ENCODE data around the gene SPRED1.

SPRED1 gene

DNA sequence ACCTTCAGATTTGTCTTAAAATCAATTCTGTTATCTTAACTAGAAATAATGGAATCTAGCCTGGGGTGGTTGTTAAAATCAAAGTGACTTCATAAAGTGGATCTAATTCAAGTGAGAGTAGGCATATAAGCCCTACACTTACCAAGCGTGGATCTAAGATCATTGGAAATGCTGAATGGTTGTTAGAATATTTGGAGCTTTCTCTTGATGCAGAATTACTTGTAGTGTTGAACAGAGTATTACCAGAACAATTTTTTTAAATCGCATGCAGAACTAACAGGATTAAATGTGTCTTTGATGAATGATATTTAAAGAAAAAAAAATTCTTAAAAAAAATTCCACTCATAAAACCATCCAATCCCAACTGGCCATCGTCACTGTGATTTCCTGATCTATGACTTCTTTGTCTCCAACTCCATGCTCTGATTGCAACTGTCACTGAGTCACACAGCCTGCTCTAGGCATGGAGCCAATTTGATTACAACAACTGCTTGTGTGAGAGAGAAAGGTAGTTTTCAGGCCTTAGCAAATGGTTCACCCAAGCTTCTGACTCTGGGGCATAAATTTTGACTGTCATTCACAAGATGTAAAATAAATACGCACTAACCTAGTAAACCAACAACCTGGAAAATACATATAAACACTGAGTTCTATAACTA is 25.9 kb upstream of the SPRED1 start (continued):
- TF ChIP-seq, protein P1, sequence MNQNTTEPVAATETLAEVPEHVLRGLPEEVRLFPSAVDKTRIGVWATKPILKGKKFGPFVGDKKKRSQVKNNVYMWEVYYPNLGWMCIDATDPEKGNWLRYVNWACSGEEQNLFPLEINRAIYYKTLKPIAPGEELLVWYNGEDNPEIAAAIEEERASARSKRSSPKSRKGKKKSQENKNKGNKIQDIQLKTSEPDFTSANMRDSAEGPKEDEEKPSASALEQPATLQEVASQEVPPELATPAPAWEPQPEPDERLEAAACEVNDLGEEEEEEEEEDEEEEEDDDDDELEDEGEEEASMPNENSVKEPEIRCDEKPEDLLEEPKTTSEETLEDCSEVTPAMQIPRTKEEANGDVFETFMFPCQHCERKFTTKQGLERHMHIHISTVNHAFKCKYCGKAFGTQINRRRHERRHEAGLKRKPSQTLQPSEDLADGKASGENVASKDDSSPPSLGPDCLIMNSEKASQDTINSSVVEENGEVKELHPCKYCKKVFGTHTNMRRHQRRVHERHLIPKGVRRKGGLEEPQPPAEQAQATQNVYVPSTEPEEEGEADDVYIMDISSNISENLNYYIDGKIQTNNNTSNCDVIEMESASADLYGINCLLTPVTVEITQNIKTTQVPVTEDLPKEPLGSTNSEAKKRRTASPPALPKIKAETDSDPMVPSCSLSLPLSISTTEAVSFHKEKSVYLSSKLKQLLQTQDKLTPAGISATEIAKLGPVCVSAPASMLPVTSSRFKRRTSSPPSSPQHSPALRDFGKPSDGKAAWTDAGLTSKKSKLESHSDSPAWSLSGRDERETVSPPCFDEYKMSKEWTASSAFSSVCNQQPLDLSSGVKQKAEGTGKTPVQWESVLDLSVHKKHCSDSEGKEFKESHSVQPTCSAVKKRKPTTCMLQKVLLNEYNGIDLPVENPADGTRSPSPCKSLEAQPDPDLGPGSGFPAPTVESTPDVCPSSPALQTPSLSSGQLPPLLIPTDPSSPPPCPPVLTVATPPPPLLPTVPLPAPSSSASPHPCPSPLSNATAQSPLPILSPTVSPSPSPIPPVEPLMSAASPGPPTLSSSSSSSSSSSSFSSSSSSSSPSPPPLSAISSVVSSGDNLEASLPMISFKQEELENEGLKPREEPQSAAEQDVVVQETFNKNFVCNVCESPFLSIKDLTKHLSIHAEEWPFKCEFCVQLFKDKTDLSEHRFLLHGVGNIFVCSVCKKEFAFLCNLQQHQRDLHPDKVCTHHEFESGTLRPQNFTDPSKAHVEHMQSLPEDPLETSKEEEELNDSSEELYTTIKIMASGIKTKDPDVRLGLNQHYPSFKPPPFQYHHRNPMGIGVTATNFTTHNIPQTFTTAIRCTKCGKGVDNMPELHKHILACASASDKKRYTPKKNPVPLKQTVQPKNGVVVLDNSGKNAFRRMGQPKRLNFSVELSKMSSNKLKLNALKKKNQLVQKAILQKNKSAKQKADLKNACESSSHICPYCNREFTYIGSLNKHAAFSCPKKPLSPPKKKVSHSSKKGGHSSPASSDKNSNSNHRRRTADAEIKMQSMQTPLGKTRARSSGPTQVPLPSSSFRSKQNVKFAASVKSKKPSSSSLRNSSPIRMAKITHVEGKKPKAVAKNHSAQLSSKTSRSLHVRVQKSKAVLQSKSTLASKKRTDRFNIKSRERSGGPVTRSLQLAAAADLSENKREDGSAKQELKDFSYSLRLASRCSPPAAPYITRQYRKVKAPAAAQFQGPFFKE (tag by site-specific recombination; IDR thresholded peaks at IDR 0.05; ENCODE audit: borderline replicate concordance), result no peak
- TF ChIP-seq, protein P2, sequence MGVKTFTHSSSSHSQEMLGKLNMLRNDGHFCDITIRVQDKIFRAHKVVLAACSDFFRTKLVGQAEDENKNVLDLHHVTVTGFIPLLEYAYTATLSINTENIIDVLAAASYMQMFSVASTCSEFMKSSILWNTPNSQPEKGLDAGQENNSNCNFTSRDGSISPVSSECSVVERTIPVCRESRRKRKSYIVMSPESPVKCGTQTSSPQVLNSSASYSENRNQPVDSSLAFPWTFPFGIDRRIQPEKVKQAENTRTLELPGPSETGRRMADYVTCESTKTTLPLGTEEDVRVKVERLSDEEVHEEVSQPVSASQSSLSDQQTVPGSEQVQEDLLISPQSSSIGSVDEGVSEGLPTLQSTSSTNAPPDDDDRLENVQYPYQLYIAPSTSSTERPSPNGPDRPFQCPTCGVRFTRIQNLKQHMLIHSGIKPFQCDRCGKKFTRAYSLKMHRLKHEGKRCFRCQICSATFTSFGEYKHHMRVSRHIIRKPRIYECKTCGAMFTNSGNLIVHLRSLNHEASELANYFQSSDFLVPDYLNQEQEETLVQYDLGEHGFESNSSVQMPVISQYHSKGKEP (tag by site-specific recombination; IDR thresholded peaks at IDR 0.05), result no peak
- no peak for TF ChIP-seq ZNF274 (IDR thresholded peaks at IDR 0.05; ENCODE audit: low read length)
- no peak for TF ChIP-seq ZNF274 (tag by site-specific recombination; IDR thresholded peaks at IDR 0.05; ENCODE audit: borderline replicate concordance)
- TF ChIP-seq ZNF248 (tag by site-specific recombination; IDR thresholded peaks at IDR 0.05), result no peak
- TF ChIP-seq ZNF157 (tag by site-specific recombination; IDR thresholded peaks at IDR 0.05), result no peak
- no peak for TF ChIP-seq ZNF621 (tag by site-specific recombination; IDR thresholded peaks at IDR 0.05)
- TF ChIP-seq ZBTB8A (tag by site-specific recombination; IDR thresholded peaks at IDR 0.05), result no peak
- no peak for TF ChIP-seq SALL2 (tag by site-specific recombination; IDR thresholded peaks at IDR 0.05; ENCODE audit: borderline replicate concordance)
- no peak for TF ChIP-seq ZNF585B (tag by site-specific recombination; IDR thresholded peaks at IDR 0.05)
- TF ChIP-seq ZNF544 (tag by site-specific recombination; IDR thresholded peaks at IDR 0.05), result no peak
- TF ChIP-seq, protein P3, sequence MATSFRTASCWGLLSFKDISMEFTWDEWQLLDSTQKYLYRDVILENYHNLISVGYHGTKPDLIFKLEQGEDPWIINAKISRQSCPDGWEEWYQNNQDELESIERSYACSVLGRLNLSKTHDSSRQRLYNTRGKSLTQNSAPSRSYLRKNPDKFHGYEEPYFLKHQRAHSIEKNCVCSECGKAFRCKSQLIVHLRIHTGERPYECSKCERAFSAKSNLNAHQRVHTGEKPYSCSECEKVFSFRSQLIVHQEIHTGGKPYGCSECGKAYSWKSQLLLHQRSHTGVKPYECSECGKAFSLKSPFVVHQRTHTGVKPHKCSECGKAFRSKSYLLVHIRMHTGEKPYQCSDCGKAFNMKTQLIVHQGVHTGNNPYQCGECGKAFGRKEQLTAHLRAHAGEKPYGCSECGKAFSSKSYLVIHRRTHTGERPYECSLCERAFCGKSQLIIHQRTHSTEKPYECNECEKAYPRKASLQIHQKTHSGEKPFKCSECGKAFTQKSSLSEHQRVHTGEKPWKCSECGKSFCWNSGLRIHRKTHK (tag by site-specific recombination; IDR thresholded peaks at IDR 0.05), result no peak
- TF ChIP-seq, protein P4, sequence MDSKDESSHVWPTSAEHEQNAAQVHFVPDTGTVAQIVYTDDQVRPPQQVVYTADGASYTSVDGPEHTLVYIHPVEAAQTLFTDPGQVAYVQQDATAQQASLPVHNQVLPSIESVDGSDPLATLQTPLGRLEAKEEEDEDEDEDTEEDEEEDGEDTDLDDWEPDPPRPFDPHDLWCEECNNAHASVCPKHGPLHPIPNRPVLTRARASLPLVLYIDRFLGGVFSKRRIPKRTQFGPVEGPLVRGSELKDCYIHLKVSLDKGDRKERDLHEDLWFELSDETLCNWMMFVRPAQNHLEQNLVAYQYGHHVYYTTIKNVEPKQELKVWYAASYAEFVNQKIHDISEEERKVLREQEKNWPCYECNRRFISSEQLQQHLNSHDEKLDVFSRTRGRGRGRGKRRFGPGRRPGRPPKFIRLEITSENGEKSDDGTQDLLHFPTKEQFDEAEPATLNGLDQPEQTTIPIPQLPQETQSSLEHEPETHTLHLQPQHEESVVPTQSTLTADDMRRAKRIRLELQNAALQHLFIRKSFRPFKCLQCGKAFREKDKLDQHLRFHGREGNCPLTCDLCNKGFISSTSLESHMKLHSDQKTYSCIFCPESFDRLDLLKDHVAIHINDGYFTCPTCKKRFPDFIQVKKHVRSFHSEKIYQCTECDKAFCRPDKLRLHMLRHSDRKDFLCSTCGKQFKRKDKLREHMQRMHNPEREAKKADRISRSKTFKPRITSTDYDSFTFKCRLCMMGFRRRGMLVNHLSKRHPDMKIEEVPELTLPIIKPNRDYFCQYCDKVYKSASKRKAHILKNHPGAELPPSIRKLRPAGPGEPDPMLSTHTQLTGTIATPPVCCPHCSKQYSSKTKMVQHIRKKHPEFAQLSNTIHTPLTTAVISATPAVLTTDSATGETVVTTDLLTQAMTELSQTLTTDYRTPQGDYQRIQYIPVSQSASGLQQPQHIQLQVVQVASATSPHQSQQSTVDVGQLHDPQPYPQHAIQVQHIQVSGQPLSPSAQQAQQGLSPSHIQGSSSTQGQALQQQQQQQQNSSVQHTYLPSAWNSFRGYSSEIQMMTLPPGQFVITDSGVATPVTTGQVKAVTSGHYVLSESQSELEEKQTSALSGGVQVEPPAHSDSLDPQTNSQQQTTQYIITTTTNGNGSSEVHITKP (tag by site-specific recombination; IDR thresholded peaks at IDR 0.05), result peak; percentile 45; the same call in 1 of the 2 replicates
- TF ChIP-seq FEZF1 (tag by site-specific recombination; IDR thresholded peaks at IDR 0.05), result peak; percentile 13; the same call in 1 of the 2 replicates
- TF ChIP-seq ZNF48 (tag by site-specific recombination; IDR thresholded peaks at IDR 0.05), result no peak
- TF ChIP-seq ZNF394 (tag by site-specific recombination; IDR thresholded peaks at IDR 0.05; ENCODE audit: borderline replicate concordance), result no peak
- TF ChIP-seq EGR2 (tag by site-specific recombination; IDR thresholded peaks at IDR 0.05; ENCODE audit: low read depth), result no peak
- no peak for TF ChIP-seq ZNF521 (tag by site-specific recombination; IDR thresholded peaks at IDR 0.05)
- TF ChIP-seq ZNF658 (tag by site-specific recombination; IDR thresholded peaks at IDR 0.05), result no peak
- TF ChIP-seq, protein P5, sequence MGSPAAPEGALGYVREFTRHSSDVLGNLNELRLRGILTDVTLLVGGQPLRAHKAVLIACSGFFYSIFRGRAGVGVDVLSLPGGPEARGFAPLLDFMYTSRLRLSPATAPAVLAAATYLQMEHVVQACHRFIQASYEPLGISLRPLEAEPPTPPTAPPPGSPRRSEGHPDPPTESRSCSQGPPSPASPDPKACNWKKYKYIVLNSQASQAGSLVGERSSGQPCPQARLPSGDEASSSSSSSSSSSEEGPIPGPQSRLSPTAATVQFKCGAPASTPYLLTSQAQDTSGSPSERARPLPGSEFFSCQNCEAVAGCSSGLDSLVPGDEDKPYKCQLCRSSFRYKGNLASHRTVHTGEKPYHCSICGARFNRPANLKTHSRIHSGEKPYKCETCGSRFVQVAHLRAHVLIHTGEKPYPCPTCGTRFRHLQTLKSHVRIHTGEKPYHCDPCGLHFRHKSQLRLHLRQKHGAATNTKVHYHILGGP (tag by site-specific recombination; IDR thresholded peaks at IDR 0.05), result peak; percentile 76; the same call in 1 of the 2 replicates
- no peak for TF ChIP-seq ZNF571 (tag by site-specific recombination; IDR thresholded peaks at IDR 0.05)
- TF ChIP-seq KLF7 (tag by site-specific recombination; IDR thresholded peaks at IDR 0.05; ENCODE audit: borderline replicate concordance), result no peak
- TF ChIP-seq, protein P6, sequence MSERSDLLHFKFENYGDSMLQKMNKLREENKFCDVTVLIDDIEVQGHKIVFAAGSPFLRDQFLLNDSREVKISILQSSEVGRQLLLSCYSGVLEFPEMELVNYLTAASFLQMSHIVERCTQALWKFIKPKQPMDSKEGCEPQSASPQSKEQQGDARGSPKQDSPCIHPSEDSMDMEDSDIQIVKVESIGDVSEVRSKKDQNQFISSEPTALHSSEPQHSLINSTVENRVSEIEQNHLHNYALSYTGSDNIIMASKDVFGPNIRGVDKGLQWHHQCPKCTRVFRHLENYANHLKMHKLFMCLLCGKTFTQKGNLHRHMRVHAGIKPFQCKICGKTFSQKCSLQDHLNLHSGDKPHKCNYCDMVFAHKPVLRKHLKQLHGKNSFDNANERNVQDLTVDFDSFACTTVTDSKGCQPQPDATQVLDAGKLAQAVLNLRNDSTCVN (tag by site-specific recombination; optimal IDR thresholded peaks at IDR 0.05), result no peak
- no peak for TF ChIP-seq ZNF600 (tag by site-specific recombination; IDR thresholded peaks at IDR 0.05)
- no peak for TF ChIP-seq HOXA7 (CRISPR knock-in tag; IDR thresholded peaks at IDR 0.05; ENCODE audit: borderline replicate concordance)
